ENCODE measurements around the gene ANLN. TPM values are rescaled to one million over a fixed set of nuclear protein-coding genes. Genes with fewer than 3 reads are reported as not detected.
"Not testable (repeated sequence)": the region's sequence is repeated elsewhere in the genome, so short reads cannot be mapped to it uniquely, and the experiment has no call there.

The ANLN gene
- total RNA-seq, 1 donor from 2014 or later, result 18.4 TPM

- Mint-ChIP-seq H3K27me3 (ENCODE audit: unreplicated experiment) (no peaks in the 10 kb centered on the region), H3K36me3 (ENCODE audit: unreplicated experiment) (no peaks in the 10 kb centered on the region), H3K4me1 (ENCODE audit: low read depth, unreplicated experiment) (peaks cover 1% of the 10 kb centered on the region), H3K9me3 (ENCODE audit: unreplicated experiment) (no peaks in the 10 kb centered on the region), H3K27ac (ENCODE audit: unreplicated experiment) (no peak overlapping the region), H3K4me3 (ENCODE audit: unreplicated experiment) (no peak overlapping the region)
- no peak for TF ChIP-seq CTCF (IDR thresholded peaks at IDR 0.05; ENCODE audit: partially characterized antibody, unreplicated experiment)
- DNase-seq, result no peak
Observed at GRCh38 chr7:36459236-36459960, 69.7 kb downstream of the ANLN start.

DNA sequence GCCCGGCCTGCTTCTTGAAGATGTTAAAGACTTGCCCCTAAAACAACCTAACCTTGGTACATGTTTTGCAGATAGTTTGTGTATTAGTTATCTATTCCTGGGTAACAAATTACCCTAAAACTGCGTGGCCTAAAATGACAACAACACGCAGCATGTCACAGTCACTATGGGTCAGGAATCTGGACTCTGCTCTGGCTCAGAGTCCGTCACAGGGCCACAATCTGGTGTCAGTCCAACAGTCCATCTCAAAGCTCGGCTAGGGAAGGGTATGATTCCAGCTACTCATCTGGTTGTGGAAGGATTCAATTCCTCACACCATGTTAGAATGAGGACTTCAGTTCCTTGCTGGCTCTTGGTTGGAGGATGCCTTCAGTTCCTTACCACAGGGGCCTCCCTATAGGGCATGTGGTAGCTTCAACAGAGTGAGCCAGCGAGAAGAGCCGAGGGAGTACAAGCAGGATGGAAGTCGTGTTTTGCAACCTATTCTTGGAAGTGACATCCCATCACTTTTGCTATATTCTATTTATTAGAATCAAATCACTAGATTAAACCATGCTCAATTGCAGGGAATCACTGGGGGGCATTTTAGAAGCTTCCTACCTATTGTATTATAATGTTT is 71.3 kb downstream of the ANLN start:
- no peaks in the 10 kb centered on the region for H3K9me3 Mint-ChIP-seq (ENCODE audit: unreplicated experiment)
- H3K27ac Mint-ChIP-seq (ENCODE audit: unreplicated experiment), result no peak overlapping the region
- no peak overlapping the region for H3K4me3 Mint-ChIP-seq (ENCODE audit: unreplicated experiment)
- no peaks in the 10 kb centered on the region for H3K27me3 Mint-ChIP-seq (ENCODE audit: unreplicated experiment)
- peaks cover 5% of the 10 kb centered on the region for H3K36me3 Mint-ChIP-seq (ENCODE audit: unreplicated experiment)
- no peak for TF ChIP-seq CTCF (IDR thresholded peaks at IDR 0.05; ENCODE audit: partially characterized antibody, unreplicated experiment)
- H3K4me1 Mint-ChIP-seq (ENCODE audit: low read depth, unreplicated experiment), result peaks cover 1% of the 10 kb centered on the region
- DNase-seq, result no peak

DNA sequence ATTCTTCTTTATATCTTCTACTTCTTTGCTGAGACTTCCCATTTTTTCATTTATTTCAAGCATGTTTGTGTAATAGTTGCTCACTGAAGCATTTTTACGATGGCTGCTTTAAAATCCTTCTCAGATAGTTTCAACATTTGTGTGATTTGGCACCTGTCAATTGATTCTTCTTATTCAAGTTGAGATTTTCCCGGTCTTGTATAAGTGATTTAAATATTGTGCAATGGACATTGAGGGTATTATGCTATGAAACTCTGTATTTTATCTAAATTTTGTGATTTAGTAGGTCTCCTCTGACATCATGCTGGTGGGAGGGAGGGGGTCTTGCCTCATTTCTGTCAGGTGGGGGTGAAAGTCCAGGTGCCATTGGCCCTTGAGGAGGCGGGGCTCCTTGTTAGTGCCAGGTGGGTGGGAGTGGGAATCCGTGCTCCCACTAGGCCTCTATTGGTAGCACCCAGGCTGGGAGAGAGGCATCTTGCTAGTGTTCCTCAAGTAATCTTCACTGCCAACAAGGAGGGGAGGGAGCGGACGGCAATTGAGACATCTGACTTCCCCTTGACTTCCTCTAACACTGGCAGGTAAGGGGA is 73.0 kb downstream of the ANLN start:
- Mint-ChIP-seq H3K9me3 (ENCODE audit: unreplicated experiment) (peaks cover 2% of the 10 kb centered on the region), H3K4me1 (ENCODE audit: low read depth, unreplicated experiment) (peaks cover 1% of the 10 kb centered on the region), H3K36me3 (ENCODE audit: unreplicated experiment) (peaks cover 11% of the 10 kb centered on the region), H3K27ac (ENCODE audit: unreplicated experiment) (no peak overlapping the region), H3K4me3 (ENCODE audit: unreplicated experiment) (no peak overlapping the region), H3K27me3 (ENCODE audit: unreplicated experiment) (no peaks in the 10 kb centered on the region)
- TF ChIP-seq CTCF (IDR thresholded peaks at IDR 0.05; ENCODE audit: partially characterized antibody, unreplicated experiment), result no peak
- no peak for DNase-seq

GRCh38 chr7:36464271-36464670 is 74.6 kb downstream of the ANLN start:
- no peak for TF ChIP-seq CTCF (IDR thresholded peaks at IDR 0.05; ENCODE audit: partially characterized antibody, unreplicated experiment)
- H3K4me1 Mint-ChIP-seq (ENCODE audit: low read depth, unreplicated experiment), result peaks cover 6% of the 10 kb centered on the region
- H3K27me3 Mint-ChIP-seq (ENCODE audit: unreplicated experiment), result peaks cover 4% of the 10 kb centered on the region

DNA sequence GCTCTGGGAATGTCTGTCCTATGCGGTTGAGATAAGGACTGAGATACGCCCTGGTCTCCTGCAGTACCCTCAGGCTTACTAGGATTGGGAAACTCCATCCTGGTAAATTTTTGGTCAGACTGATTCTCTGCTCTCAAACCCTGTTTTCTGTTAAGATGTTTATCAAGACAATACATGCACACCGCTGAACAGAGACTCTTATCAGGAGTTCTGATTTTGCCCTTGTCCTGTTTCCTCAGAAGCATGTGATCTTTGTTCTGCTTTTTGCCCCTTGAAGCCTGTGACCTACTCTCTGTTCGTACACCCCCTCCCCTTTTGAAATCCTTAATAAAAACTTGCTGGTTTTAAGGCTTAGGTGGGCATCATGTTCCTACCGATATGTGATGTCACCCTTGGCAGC is 76.3 kb downstream of the ANLN start:
- not testable (repeated sequence) for H3K27ac Mint-ChIP-seq (ENCODE audit: unreplicated experiment); H3K4me3 Mint-ChIP-seq (ENCODE audit: unreplicated experiment); DNase-seq; H3K9me3 Mint-ChIP-seq (ENCODE audit: unreplicated experiment); H3K27me3 Mint-ChIP-seq (ENCODE audit: unreplicated experiment); H3K4me1 Mint-ChIP-seq (ENCODE audit: low read depth, unreplicated experiment)
- H3K36me3 Mint-ChIP-seq (ENCODE audit: unreplicated experiment), result peaks cover 16% of the 10 kb centered on the region

More at GRCh38 chr7:36464271-36464670, 74.6 kb downstream of the ANLN start:
- DNase-seq, result no peak
- H3K36me3 Mint-ChIP-seq (ENCODE audit: unreplicated experiment), result peaks cover 16% of the 10 kb centered on the region
- peaks cover 2% of the 10 kb centered on the region for H3K9me3 Mint-ChIP-seq (ENCODE audit: unreplicated experiment)
- no peak overlapping the region for H3K4me3 Mint-ChIP-seq (ENCODE audit: unreplicated experiment)
- no peak overlapping the region for H3K27ac Mint-ChIP-seq (ENCODE audit: unreplicated experiment)

All from glutamatergic neuron (in vitro differentiated cells).